ENCODE results near the gene GORAB.

DNA sequence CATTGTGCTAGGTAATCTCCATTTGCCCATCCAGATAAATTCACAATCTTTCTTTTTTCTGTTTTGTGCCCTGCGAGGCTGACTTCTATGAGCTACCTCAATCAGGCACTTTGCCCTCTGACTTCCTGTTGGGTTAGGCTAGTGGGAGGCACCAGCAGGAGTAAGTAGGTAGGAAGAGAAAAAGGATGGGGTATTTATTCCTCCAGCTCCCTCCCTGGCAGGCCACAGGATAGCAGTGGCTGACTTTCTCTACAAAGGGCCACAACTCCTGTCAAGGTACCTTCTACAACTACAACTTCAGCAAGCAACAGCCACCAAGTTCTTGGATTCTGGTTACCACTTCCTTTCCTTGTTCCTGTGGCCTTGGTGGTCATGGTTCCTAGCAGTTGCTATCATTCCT, 18.8 kb upstream of the GORAB start:
- TF ChIP-seq, protein P1, sequence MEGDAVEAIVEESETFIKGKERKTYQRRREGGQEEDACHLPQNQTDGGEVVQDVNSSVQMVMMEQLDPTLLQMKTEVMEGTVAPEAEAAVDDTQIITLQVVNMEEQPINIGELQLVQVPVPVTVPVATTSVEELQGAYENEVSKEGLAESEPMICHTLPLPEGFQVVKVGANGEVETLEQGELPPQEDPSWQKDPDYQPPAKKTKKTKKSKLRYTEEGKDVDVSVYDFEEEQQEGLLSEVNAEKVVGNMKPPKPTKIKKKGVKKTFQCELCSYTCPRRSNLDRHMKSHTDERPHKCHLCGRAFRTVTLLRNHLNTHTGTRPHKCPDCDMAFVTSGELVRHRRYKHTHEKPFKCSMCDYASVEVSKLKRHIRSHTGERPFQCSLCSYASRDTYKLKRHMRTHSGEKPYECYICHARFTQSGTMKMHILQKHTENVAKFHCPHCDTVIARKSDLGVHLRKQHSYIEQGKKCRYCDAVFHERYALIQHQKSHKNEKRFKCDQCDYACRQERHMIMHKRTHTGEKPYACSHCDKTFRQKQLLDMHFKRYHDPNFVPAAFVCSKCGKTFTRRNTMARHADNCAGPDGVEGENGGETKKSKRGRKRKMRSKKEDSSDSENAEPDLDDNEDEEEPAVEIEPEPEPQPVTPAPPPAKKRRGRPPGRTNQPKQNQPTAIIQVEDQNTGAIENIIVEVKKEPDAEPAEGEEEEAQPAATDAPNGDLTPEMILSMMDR (IDR thresholded peaks at IDR 0.05), result no peak
- no peak for TF ChIP-seq POLR2A (IDR thresholded peaks at IDR 0.05)
